Stimulated activated CD8-positive, alpha-beta memory T cell treated with anti-CD3 and anti-CD28 coated beads, Interleukin-15, amount 100 ng/mL, for 1 hour (primary cell): ENCODE data around the gene IKBIP.

ENCODE experiments used
- DNase-seq: peaks from one replicate; pipeline ENCODE4 v3.0.0-alpha.2; 2020; ENCODE audit warnings: low read depth

IKBIP gene

GRCh38 chr12:98575013-98575412, 69.6 kb downstream of the IKBIP start:
- no peak for DNase-seq
